ENCODE data around the gene KRT34.
A peak's percentile ranks its signal among the peaks of the same experiment; 100 is the strongest.
"Not testable (repeated sequence)": the region's sequence is repeated elsewhere in the genome, so short reads cannot be mapped to it uniquely, and the experiment has no call there.

Gene KRT34

DNA sequence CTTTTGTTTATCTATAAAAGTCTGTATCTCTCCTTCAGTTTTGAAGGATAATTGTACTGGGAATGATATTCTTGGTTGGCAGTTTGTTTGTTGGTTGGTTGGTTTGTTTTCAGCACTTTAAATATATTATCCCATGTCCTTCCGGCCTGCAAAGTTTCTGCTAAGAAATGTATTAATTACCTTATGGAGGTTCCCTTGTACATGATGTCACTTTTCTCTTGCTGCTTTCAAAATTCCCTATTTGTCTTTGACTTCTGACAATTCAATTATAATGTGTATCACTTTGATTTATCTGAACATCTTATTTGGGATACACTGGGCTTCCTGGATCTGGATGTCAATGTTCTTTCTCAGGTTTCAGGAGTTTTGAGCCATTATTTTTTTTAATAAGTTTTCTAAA lies 4.1 kb upstream of the KRT34 start:
- no peaks in the 10 kb centered on the region for H3K27me3 ChIP-seq (replicated peaks)
- TF ChIP-seq, protein P1, sequence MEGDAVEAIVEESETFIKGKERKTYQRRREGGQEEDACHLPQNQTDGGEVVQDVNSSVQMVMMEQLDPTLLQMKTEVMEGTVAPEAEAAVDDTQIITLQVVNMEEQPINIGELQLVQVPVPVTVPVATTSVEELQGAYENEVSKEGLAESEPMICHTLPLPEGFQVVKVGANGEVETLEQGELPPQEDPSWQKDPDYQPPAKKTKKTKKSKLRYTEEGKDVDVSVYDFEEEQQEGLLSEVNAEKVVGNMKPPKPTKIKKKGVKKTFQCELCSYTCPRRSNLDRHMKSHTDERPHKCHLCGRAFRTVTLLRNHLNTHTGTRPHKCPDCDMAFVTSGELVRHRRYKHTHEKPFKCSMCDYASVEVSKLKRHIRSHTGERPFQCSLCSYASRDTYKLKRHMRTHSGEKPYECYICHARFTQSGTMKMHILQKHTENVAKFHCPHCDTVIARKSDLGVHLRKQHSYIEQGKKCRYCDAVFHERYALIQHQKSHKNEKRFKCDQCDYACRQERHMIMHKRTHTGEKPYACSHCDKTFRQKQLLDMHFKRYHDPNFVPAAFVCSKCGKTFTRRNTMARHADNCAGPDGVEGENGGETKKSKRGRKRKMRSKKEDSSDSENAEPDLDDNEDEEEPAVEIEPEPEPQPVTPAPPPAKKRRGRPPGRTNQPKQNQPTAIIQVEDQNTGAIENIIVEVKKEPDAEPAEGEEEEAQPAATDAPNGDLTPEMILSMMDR (IDR thresholded peaks at IDR 0.05; ENCODE audit: low read depth, low read length, missing control alignments), result no peak
- in situ Hi-C loops (cut with HindIII; ENCODE audit: low pct_ligation_motif_present, low sequenced_read_pairs), result no loop called here
- no peak overlapping the region for H3K4me3 ChIP-seq (ENCODE audit: low read depth, low read length)
- no peaks in the 10 kb centered on the region for H3K36me3 ChIP-seq (replicated peaks)
- H3K27ac ChIP-seq, result no peak overlapping the region
- DNase-seq, result no peak

DNA sequence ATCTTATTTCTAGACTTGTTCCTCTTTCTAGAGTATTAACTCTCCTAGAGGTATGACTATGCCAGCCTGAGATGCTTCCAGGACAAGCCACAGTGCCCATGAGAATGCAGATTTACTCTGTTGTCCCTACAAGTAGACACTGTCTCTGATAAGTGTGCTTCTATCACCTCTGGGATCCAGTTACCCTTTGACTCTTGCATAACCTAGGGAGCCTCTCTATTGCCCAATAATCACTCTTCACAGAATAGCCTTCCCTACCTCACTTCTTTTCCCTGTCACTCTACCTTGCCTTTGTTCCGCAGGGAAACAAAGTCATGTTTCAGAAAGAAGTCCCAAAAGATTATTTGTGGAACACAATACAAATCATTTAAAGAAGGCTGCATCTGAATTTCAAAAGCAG lies 1.6 kb upstream of the KRT34 start:
- DNase-seq, result no peak
- Histone ChIP-seq H3K27ac (no peak overlapping the region), H3K36me3 (replicated peaks) (no peaks in the 10 kb centered on the region), H3K4me3 (ENCODE audit: low read depth, low read length) (no peak overlapping the region), H3K27me3 (replicated peaks) (no peaks in the 10 kb centered on the region)
- in situ Hi-C loops (cut with HindIII; ENCODE audit: low pct_ligation_motif_present, low sequenced_read_pairs), result no loop called here
- TF ChIP-seq, protein P1 (IDR thresholded peaks at IDR 0.05; ENCODE audit: low read depth, low read length, missing control alignments), result no peak

DNA sequence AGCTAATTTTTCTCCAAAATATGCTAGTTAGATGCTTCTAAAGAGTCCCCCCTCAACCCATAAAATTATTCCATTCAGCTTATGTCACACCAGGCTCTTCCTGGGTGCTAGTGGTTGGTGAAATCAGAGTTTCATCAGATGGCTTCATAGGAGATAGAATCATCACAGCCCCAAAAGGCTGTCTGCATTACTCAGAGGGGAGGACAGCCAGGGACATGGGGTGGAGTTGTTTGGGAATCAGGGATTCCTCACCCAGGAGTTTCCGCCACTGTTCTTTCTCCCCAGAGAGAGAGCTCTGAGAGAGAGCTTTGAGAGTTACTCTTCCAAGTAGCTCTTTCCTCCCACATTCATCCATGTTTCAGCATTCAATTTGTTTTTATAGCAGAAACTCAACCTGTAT lies 288 bp upstream of the KRT34 start:
- no peak for DNase-seq
- in situ Hi-C loops (cut with HindIII; ENCODE audit: low pct_ligation_motif_present, low sequenced_read_pairs), result no loop called here
- H3K4me3 ChIP-seq (ENCODE audit: low read depth, low read length), result no peak overlapping the region
- H3K27me3 ChIP-seq (replicated peaks), result no peaks in the 10 kb centered on the region
- H3K36me3 ChIP-seq (replicated peaks), result no peaks in the 10 kb centered on the region
- H3K27ac ChIP-seq, result no peak overlapping the region
- TF ChIP-seq, protein P1 (IDR thresholded peaks at IDR 0.05; ENCODE audit: low read depth, low read length, missing control alignments), result no peak

DNA sequence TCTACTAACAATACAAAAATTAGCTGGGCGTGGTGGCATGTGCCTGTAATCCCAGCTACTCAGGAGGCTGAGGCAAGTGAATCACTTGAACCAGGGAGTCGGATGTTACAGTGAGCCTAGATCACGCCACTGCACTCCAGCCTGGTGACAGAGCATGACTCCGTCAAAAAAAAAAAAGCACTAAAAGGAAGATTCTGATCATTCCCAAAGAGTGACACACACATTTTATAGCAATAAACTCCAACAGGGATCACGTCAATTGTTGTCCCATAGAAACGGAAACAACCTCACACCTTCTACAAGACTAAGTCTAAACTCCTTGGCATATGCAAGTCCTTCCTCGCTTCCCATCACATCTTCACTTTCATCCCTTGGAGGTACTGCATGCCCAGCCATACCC lies 2.0 kb downstream of the KRT34 start:
- H3K4me3 ChIP-seq (ENCODE audit: low read depth, low read length); in situ Hi-C loops (cut with HindIII; ENCODE audit: low pct_ligation_motif_present, low sequenced_read_pairs); H3K36me3 ChIP-seq (replicated peaks); H3K27me3 ChIP-seq (replicated peaks): not testable (repeated sequence)
- peak; percentile 89 for DNase-seq
- H3K27ac ChIP-seq, result peak overlapping the region; percentile 72

DNA sequence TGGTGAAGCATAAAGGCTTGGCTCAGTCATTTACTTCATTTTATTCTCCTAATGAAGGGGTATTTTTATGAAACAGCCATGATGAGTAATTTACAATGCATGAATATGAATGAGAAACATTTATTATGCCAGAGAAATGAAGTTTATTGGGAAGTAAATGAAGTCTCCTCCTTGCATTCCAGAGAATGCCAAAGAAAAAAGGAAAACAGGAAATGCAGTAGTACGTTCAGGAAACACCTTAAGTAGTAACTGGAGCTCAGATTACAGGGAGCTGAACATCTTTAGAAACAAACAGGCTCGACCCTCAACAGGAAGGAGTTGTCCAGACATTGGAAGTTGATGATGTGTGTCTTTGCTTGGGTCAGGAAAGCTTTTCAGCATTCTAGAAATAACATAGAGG lies 4.6 kb downstream of the KRT34 start:
- in situ Hi-C loops (cut with HindIII; ENCODE audit: low pct_ligation_motif_present, low sequenced_read_pairs), result no loop called here
- no peak overlapping the region for H3K27ac ChIP-seq
- H3K36me3 ChIP-seq (replicated peaks), result no peaks in the 10 kb centered on the region
- no peak for DNase-seq
- TF ChIP-seq, protein P1 (IDR thresholded peaks at IDR 0.05; ENCODE audit: low read depth, low read length, missing control alignments), result no peak
- H3K27me3 ChIP-seq (replicated peaks), result no peaks in the 10 kb centered on the region
- H3K4me3 ChIP-seq (ENCODE audit: low read depth, low read length), result no peak overlapping the region

DNA sequence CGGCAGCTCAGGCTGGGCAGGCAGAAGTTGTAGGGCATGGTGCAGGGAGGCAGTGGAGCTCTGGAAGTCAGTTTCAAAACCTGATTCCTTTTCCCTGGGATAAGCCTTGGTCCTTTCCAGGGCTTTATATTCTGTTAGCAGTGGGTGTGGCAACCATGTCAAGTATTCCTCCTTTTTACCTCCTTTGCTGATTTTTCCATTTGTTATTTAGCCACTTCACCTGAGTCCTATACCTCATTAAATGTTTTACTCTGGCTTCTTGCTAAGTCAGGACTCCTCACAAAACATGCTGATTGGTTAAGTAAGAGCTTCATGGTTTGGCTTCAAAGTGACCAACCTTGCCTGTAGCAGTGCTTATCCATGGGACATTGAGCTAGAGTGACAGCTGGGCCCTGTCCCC lies 12.4 kb downstream of the KRT34 start, which contains the start of gene KRT33B:
KRT33B (minus strand) TSS at position 101 of the 400 bp plus-strand sequence; CDS start at position 38, 63 bp downstream.
- no peak for DNase-seq

More for the DNA sequence above, 12.4 kb downstream of the KRT34 start, which contains the start of gene KRT33B:
- Histone ChIP-seq H3K27ac (no peak within 1 kb of the TSS), H3K4me3 (ENCODE audit: low read depth, low read length) (no peak within 1 kb of the TSS), H3K36me3 (replicated peaks) (no peaks in the 10 kb centered on the region), H3K27me3 (replicated peaks) (no peaks in the 10 kb centered on the region)
- in situ Hi-C loops (cut with HindIII; ENCODE audit: low pct_ligation_motif_present, low sequenced_read_pairs), result no loop called here
- TF ChIP-seq, protein P1 (IDR thresholded peaks at IDR 0.05; ENCODE audit: low read depth, low read length, missing control alignments), result no peak
